H9 (cell line): ENCODE results near the gene ARHGAP31. TPM values are rescaled to one million over a fixed set of nuclear protein-coding genes. Genes with fewer than 3 reads are reported as not detected.
"Not testable (repeated sequence)": the region's sequence is repeated elsewhere in the genome, so short reads cannot be mapped to it uniquely, and the experiment has no call there.

Source experiments
- DNase-seq: peaks from one replicate; pipeline ENCODE4 v3.0.0-alpha.2; 2017
- H2AFZ ChIP-seq: one replicate; pipeline ENCODE4 v1.6.1; 2013; ENCODE audit warnings: mild to moderate bottlenecking, low read length, control low read depth, moderate library complexity
- H2AK5ac ChIP-seq: 2 replicates; pipeline ENCODE4 v1.6.1; 2013; ENCODE audit warnings: low read length, control low read depth, mixed read lengths; ENCODE audit not compliant: insufficient read length
- H2BK120ac ChIP-seq: one replicate; pipeline ENCODE4 v1.6.1; 2013; ENCODE audit warnings: low read depth, mild to moderate bottlenecking, low read length, control low read depth, inconsistent platforms; ENCODE audit not compliant: poor library complexity, severe bottlenecking
- H2BK12ac ChIP-seq: 2 replicates; pipeline ENCODE4 v1.6.1; 2013; ENCODE audit warnings: low read length, control low read depth, mixed read lengths, low read depth; ENCODE audit not compliant: insufficient read length
- H2BK15ac ChIP-seq: 2 replicates; pipeline ENCODE4 v1.6.1; 2013; ENCODE audit warnings: low read depth, low read length, control low read depth
- H2BK20ac ChIP-seq: one replicate; pipeline ENCODE4 v1.6.1; 2013; ENCODE audit warnings: low read depth, mild to moderate bottlenecking, low read length, control low read depth, inconsistent platforms; ENCODE audit not compliant: poor library complexity, severe bottlenecking
- H2BK5ac ChIP-seq: 2 replicates; pipeline ENCODE4 v1.6.1; 2013; ENCODE audit warnings: low read length, control low read depth, mixed read lengths; ENCODE audit not compliant: insufficient read length
- H3K14ac ChIP-seq: 2 replicates; pipeline ENCODE4 v1.6.1; 2013; ENCODE audit warnings: low read length, control low read depth; ENCODE audit not compliant: insufficient read depth
- H3K18ac ChIP-seq: 2 replicates; pipeline ENCODE4 v1.6.1; 2013; ENCODE audit warnings: low read depth, mild to moderate bottlenecking, mixed read lengths, low read length, control low read depth; ENCODE audit not compliant: insufficient read length
- H3K23ac ChIP-seq: 2 replicates; pipeline ENCODE4 v1.6.1; 2013; ENCODE audit warnings: low read length, control low read depth, mixed read lengths, low read depth; ENCODE audit not compliant: insufficient read length
- H3K23me2 ChIP-seq: 2 replicates; pipeline ENCODE4 v1.6.1; 2013; ENCODE audit warnings: low read depth, mild to moderate bottlenecking, mixed read lengths, low read length, control low read depth; ENCODE audit not compliant: insufficient read length, poor library complexity, severe bottlenecking
- H3K27ac ChIP-seq: 2 replicates; pipeline ENCODE4 v1.5.1; 2013; ENCODE audit warnings: low read length, control low read depth, mixed read lengths, low read depth; ENCODE audit not compliant: insufficient read length
- H3K27me3 ChIP-seq: 2 replicates; pipeline ENCODE4 v1.6.1; 2013; ENCODE audit warnings: low read length, control low read depth, inconsistent platforms; ENCODE audit not compliant: insufficient read depth
- H3K4ac ChIP-seq: 2 replicates; pipeline ENCODE4 v1.6.1; 2013; ENCODE audit warnings: low read depth, mild to moderate bottlenecking, control low read depth, inconsistent platforms, low read length, moderate library complexity
- H3K4me1 ChIP-seq: 2 replicates; pipeline ENCODE4 v1.6.1; 2013; ENCODE audit warnings: low read length, control low read depth, inconsistent platforms; ENCODE audit not compliant: insufficient read depth
- H3K4me2 ChIP-seq: 2 replicates; pipeline ENCODE4 v1.6.1; 2013; ENCODE audit warnings: low read length, control low read depth, mixed read lengths; ENCODE audit not compliant: insufficient read length, insufficient read depth
- H3K56ac ChIP-seq: 2 replicates; pipeline ENCODE4 v1.6.1; 2013; ENCODE audit warnings: low read depth, mild to moderate bottlenecking, mixed read lengths, low read length, control low read depth; ENCODE audit not compliant: insufficient read length
- H3K79me1 ChIP-seq: 2 replicates; pipeline ENCODE4 v1.6.1; 2013; ENCODE audit warnings: low read depth, mild to moderate bottlenecking, moderate library complexity, low read length, control low read depth, inconsistent platforms; ENCODE audit not compliant: insufficient read depth, poor library complexity, severe bottlenecking
- H3K79me2 ChIP-seq: 2 replicates; pipeline ENCODE4 v1.6.1; 2013; ENCODE audit warnings: low read length, control low read depth, inconsistent platforms; ENCODE audit not compliant: insufficient read depth
- H3K9ac ChIP-seq: 2 replicates; pipeline ENCODE4 v1.6.1; 2013; ENCODE audit warnings: low read length, control low read depth, mixed read lengths; ENCODE audit not compliant: insufficient read length; ENCODE audit errors: extremely low read depth
- H3K9me3 ChIP-seq: one replicate; pipeline ENCODE4 v1.6.1; 2013; ENCODE audit warnings: low read depth, low read length, inconsistent platforms; ENCODE audit not compliant: control insufficient read depth
- H3T11ph ChIP-seq: one replicate; pipeline ENCODE4 v1.6.1; 2013; ENCODE audit warnings: mild to moderate bottlenecking, low read length, control low read depth, inconsistent platforms
- H4K20me1 ChIP-seq: one replicate; pipeline ENCODE4 v1.6.1; 2013; ENCODE audit not compliant: control insufficient read depth, insufficient read length, insufficient read depth
- H4K5ac ChIP-seq: 2 replicates; pipeline ENCODE4 v1.6.1; 2013; ENCODE audit warnings: low read depth, mild to moderate bottlenecking, mixed read lengths, low read length, control low read depth; ENCODE audit not compliant: insufficient read length
- H4K8ac ChIP-seq: replicated peaks from 2 replicates; pipeline ENCODE4 v1.6.1; 2013; ENCODE audit warnings: low read length, control low read depth, mixed read lengths, low read depth; ENCODE audit not compliant: insufficient read length
- H4K91ac ChIP-seq: 2 replicates; pipeline ENCODE4 v1.6.1; 2013; ENCODE audit warnings: low read depth, mild to moderate bottlenecking, moderate library complexity, mixed read lengths, low read length, control low read depth; ENCODE audit not compliant: insufficient read length
- H3K27ac Mint-ChIP-seq, 3 experiments: 2 replicates in 2 of 3; 3 replicates in 1 of 3; pipeline ENCODE4 v1.8.0; 2020 to 2021; ENCODE audit warnings: mixed read lengths in 3 of 3, mild to moderate bottlenecking in 1 of 3, moderate library complexity in 1 of 3
- H3K27me3 Mint-ChIP-seq: 2 replicates; pipeline ENCODE4 v1.8.0; 2021; ENCODE audit warnings: low read depth, mild to moderate bottlenecking, moderate library complexity, mixed read lengths
- H3K36me3 Mint-ChIP-seq, 3 experiments: 2 replicates in 2 of 3; 3 replicates in 1 of 3; pipeline ENCODE4 v1.8.0; 2020 to 2021; ENCODE audit warnings: low read depth in 3 of 3, mixed read lengths in 3 of 3; ENCODE audit not compliant: insufficient read depth in 1 of 3
- H3K4me1 Mint-ChIP-seq, 2 experiments: 2 replicates each; pipeline ENCODE4 v1.8.0; 2020; ENCODE audit warnings: mixed read lengths in 2 of 2
- H3K4me3 Mint-ChIP-seq, 2 experiments: 2 replicates in 1 of 2; 3 replicates in 1 of 2; pipeline ENCODE4 v1.8.0; 2020 to 2021; ENCODE audit warnings: mild to moderate bottlenecking in 2 of 2, mixed read lengths in 2 of 2, moderate library complexity in 1 of 2
- H3K9me3 Mint-ChIP-seq, 2 experiments: 2 replicates in 1 of 2; 3 replicates in 1 of 2; pipeline ENCODE4 v1.8.0; 2020; ENCODE audit warnings: mild to moderate bottlenecking in 2 of 2, mixed read lengths in 2 of 2, moderate library complexity in 1 of 2
- CTCF ChIP-seq: fragments of 200-600 bp; sonication (generic); conservative IDR thresholded peaks from 3 replicates; pipeline ENCODE4 v1.8.0; 2021; ENCODE audit warnings: antibody characterized with exemption, mild to moderate bottlenecking
- WGBS: extraction: QIAGEN DNeasy Blood & Tissue Kit; methylation state at CpG from one replicate; pipeline ENCODE4 v1.1.7; 2013; ENCODE audit warnings: missing lambda C conversion rate, low lambda C conversion rate, mixed read lengths; ENCODE audit not compliant: insufficient read length; ENCODE audit errors: extremely low coverage; 5-methylcytosine and 5-hydroxymethylcytosine counted together
- total RNA-seq: library from RNA; stranded (reverse); gene quantifications from 2 replicates; pipeline ENCODE4 v1.2.1, GENCODE V29; 2021

ARHGAP31 gene
- total RNA-seq, 1 experiment from 2014 or later, result 2.2 TPM

- Histone ChIP-seq H3K9me3 (no peaks in the 10 kb centered on the region), H2BK120ac (no peak overlapping the region), H3K18ac (no peak overlapping the region), H2BK20ac (no peak overlapping the region), H4K20me1 (no peaks in the 10 kb centered on the region), H3K4me1 (peaks cover 10% of the 10 kb centered on the region; the same call in 1 of the 2 replicates), H2AK5ac (no peak overlapping the region), H2BK5ac (no peak overlapping the region), H3K27ac (no peak overlapping the region), H3K9ac (no peak overlapping the region), H2BK15ac (no peak overlapping the region), H3K4ac (no peak overlapping the region), H3T11ph (no peak overlapping the region), H3K23me2 (no peaks in the 10 kb centered on the region), H3K79me1 (no peaks in the 10 kb centered on the region), H4K5ac (no peak overlapping the region), H3K56ac (no peak overlapping the region), H3K23ac (no peak overlapping the region), H3K4me2 (no peak overlapping the region), H3K14ac (no peak overlapping the region), H4K8ac (no peak overlapping the region), H4K91ac (no peak overlapping the region), H3K27me3 (no peaks in the 10 kb centered on the region), H3K79me2 (no peaks in the 10 kb centered on the region), H2AFZ (no peak overlapping the region), H2BK12ac (no peak overlapping the region)
- no peaks in the 10 kb centered on the region; a peak in 1 of 7 replicates for H3K36me3 Mint-ChIP-seq
- H3K27ac Mint-ChIP-seq, result peak overlapping the region in 1 of 3 experiments; percentile 40; a peak in 3 of 7 replicates
- TF ChIP-seq CTCF, result no peak
- peaks cover 37 to 42% of the 10 kb centered on the region in 2 experiments for H3K4me1 Mint-ChIP-seq
- no peaks in the 10 kb centered on the region; the same call in 1 of the 2 replicates for H3K27me3 Mint-ChIP-seq
- H3K4me3 Mint-ChIP-seq, result no peak overlapping the region
- peaks cover 0 to 5% of the 10 kb centered on the region in 2 experiments; a peak in 2 of 5 replicates for H3K9me3 Mint-ChIP-seq
- DNase-seq, result no peak
- no CpG with 5 or more reads among the region's 6 CpGs for WGBS
Measured at GRCh38 chr3:119261055-119261454, 33.1 kb upstream of the ARHGAP31 start.

- not testable (repeated sequence) for H2BK5ac ChIP-seq, H3K18ac ChIP-seq, H3K23ac ChIP-seq, H3K56ac ChIP-seq, H4K91ac ChIP-seq, H3K27me3 Mint-ChIP-seq, H3K4ac ChIP-seq, H3K27ac ChIP-seq, H3K4me2 ChIP-seq, H3K4me1 Mint-ChIP-seq, H3K14ac ChIP-seq, H2BK15ac ChIP-seq, H2BK12ac ChIP-seq, H3T11ph ChIP-seq, H4K5ac ChIP-seq, H4K8ac ChIP-seq, H3K27ac Mint-ChIP-seq, H2BK120ac ChIP-seq, H3K79me2 ChIP-seq, H3K9ac ChIP-seq, H3K9me3 ChIP-seq, H2AK5ac ChIP-seq, H3K4me3 Mint-ChIP-seq, H3K79me1 ChIP-seq, DNase-seq, H3K9me3 Mint-ChIP-seq, H3K27me3 ChIP-seq, H3K4me1 ChIP-seq, H3K23me2 ChIP-seq, H4K20me1 ChIP-seq, H2AFZ ChIP-seq, H2BK20ac ChIP-seq
- H3K36me3 Mint-ChIP-seq, result peaks cover 0 to 12% (median 7%) of the 10 kb centered on the region in 3 experiments; a peak in 5 of 7 replicates
- no CpG with 5 or more reads among the region's 2 CpGs for WGBS
Measured at GRCh38 chr3:119270212-119270611, 24.0 kb upstream of the ARHGAP31 start.
